ENCODE results near the gene NAP1L4.

GRCh38 chr11:2999464-2999998 is 7.4 kb upstream of the NAP1L4 start:
- no peak; the same call in 1 of the 2 replicates for TF ChIP-seq POLR2AphosphoS5 (IDR thresholded peaks at IDR 0.05; ENCODE audit: low read depth, low read length)
- no peak for TF ChIP-seq REST (IDR thresholded peaks at IDR 0.05; ENCODE audit: insufficient read depth in 1 of 2, low read depth in 2 of 2, low read length in 1 of 2)
- TF ChIP-seq, protein P1, sequence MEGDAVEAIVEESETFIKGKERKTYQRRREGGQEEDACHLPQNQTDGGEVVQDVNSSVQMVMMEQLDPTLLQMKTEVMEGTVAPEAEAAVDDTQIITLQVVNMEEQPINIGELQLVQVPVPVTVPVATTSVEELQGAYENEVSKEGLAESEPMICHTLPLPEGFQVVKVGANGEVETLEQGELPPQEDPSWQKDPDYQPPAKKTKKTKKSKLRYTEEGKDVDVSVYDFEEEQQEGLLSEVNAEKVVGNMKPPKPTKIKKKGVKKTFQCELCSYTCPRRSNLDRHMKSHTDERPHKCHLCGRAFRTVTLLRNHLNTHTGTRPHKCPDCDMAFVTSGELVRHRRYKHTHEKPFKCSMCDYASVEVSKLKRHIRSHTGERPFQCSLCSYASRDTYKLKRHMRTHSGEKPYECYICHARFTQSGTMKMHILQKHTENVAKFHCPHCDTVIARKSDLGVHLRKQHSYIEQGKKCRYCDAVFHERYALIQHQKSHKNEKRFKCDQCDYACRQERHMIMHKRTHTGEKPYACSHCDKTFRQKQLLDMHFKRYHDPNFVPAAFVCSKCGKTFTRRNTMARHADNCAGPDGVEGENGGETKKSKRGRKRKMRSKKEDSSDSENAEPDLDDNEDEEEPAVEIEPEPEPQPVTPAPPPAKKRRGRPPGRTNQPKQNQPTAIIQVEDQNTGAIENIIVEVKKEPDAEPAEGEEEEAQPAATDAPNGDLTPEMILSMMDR (IDR thresholded peaks at IDR 0.05), result no peak
- TF ChIP-seq SIN3A (IDR thresholded peaks at IDR 0.05; ENCODE audit: borderline replicate concordance, insufficient read depth, low read depth, low read length), result no peak

All from Panc1 (cell line).